Omental fat pad (tissue), 4 donors: ENCODE results near the gene TSPAN15. TPM values are rescaled to one million over a fixed set of nuclear protein-coding genes. Genes with fewer than 3 reads are reported as not detected.

Experiments used
- ATAC-seq: fragments of 150-250 bp; one replicate; pipeline ENCODE4 v1.9.1; 2016; ENCODE audit warnings: mild to moderate bottlenecking, moderate library complexity; ENCODE audit not compliant: low FRiP score
- DNase-seq: peaks from one replicate; pipeline ENCODE4 v3.0.0-alpha.2; 2019; ENCODE audit warnings: low spot score
- total RNA-seq, 4 donors: library from RNA; depleted of rRNA; stranded (reverse); fragments of >200 nt; gene quantifications; one replicate each; pipeline ENCODE4 v1.1.0, GENCODE V29; 2016
- TF ChIP-seq, protein P1 (sequence below), 3 donors: fragments of 450-650 bp; IDR thresholded peaks; one replicate each; pipeline ENCODE4 v1.5.1; 2016 to 2017; ENCODE audit warnings: antibody characterized with exemption in 3 of 3, mild to moderate bottlenecking in 3 of 3, moderate library complexity in 2 of 3

Gene TSPAN15
- total RNA-seq, 4 donors from 2014 or later = 45.6 to 141 (median 72.5) TPM

GRCh38 chr10:69503001-69503895, 52.0 kb downstream of the TSPAN15 start:
- ATAC-seq = no peak
- no peak for DNase-seq
- TF ChIP-seq, protein P1, sequence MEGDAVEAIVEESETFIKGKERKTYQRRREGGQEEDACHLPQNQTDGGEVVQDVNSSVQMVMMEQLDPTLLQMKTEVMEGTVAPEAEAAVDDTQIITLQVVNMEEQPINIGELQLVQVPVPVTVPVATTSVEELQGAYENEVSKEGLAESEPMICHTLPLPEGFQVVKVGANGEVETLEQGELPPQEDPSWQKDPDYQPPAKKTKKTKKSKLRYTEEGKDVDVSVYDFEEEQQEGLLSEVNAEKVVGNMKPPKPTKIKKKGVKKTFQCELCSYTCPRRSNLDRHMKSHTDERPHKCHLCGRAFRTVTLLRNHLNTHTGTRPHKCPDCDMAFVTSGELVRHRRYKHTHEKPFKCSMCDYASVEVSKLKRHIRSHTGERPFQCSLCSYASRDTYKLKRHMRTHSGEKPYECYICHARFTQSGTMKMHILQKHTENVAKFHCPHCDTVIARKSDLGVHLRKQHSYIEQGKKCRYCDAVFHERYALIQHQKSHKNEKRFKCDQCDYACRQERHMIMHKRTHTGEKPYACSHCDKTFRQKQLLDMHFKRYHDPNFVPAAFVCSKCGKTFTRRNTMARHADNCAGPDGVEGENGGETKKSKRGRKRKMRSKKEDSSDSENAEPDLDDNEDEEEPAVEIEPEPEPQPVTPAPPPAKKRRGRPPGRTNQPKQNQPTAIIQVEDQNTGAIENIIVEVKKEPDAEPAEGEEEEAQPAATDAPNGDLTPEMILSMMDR (IDR thresholded peaks at IDR 0.05) = no peak

DNA sequence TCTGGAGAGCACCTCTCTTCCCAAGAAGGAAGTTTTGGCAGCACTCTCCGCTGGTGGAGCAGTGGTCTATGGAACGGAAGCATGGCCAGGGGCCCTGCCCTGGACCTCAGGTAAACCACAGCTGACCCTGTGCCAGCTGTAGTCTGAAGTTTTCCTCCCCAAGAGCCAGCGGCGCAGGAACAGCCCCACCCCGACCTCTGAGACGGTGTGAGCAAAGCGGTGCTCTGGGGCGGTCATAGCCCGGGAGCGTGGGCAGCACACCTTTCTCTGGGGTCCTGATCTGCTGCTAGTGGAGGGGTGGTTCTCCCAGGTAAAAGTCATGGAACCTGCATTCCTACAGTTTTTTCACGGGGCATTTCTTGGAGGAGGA, 52.6 kb downstream of the TSPAN15 start:
- ATAC-seq (no peak), DNase-seq (no peak)
- TF ChIP-seq, protein P1 (IDR thresholded peaks at IDR 0.05) = no peak

GRCh38 chr10:69504576-69505250, 53.4 kb downstream of the TSPAN15 start:
- no peak for DNase-seq

GRCh38 chr10:69505636-69506318, 54.5 kb downstream of the TSPAN15 start:
- TF ChIP-seq, protein P1 (IDR thresholded peaks at IDR 0.05) = no peak
- ATAC-seq (no peak), DNase-seq (no peak)

More at GRCh38 chr10:69504576-69505250, 53.4 kb downstream of the TSPAN15 start:
- TF ChIP-seq, protein P1 (IDR thresholded peaks at IDR 0.05) = no peak
- ATAC-seq = no peak

GRCh38 chr10:69506487-69506833, 55.2 kb downstream of the TSPAN15 start:
- ATAC-seq (no peak), DNase-seq (no peak)
- TF ChIP-seq, protein P1 (IDR thresholded peaks at IDR 0.05) = no peak

GRCh38 chr10:69506834-69507713, 55.8 kb downstream of the TSPAN15 start:
- TF ChIP-seq, protein P1 (IDR thresholded peaks at IDR 0.05) = no peak
- DNase-seq (no peak), ATAC-seq (peak; percentile 24)
